CD4-positive, alpha-beta T cell treated with Interferon gamma for 1 hour (primary cell): ENCODE results near the gene TMEM63C.
"Not testable (repeated sequence)": the region's sequence is repeated elsewhere in the genome, so short reads cannot be mapped to it uniquely, and the experiment has no call there.

ENCODE experiments used
- DNase-seq: peaks from one replicate; pipeline ENCODE4 v3.0.0-alpha.2; 2020

Gene TMEM63C

DNA sequence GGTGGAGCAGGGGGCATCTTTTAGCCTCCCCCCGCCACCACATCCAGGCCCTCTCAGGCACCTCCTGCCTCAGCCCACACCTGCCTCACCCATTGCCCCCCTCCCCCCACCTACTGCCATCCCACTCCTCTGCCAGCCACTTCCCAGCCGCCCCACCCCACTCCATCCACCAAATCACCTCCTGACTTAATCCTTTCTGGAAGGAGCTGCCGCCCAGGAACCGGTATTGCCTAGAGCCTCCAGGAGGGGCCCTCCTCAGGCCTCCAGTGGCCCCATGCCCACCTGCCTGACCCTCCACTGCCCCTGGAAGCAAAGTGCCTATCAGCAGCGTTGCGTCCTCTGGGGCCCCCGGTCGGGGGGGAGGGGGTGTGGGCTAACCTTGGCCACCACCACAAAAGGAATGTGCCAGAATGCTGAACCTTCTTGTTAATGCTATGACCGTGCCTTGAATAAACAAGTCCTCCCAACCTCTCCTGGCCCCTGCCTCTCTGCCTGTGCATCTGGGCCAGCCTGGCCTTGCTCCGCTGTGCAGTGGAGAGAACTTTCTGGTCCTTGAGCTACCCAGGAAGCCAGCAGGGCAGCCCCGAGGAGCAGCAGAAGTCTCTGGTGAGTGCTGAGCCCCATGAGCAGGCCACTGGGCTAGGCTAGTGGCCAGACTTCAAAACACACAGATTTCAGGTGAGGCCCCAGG is 77.6 kb downstream of the TMEM63C start:
- no peak for DNase-seq

DNA sequence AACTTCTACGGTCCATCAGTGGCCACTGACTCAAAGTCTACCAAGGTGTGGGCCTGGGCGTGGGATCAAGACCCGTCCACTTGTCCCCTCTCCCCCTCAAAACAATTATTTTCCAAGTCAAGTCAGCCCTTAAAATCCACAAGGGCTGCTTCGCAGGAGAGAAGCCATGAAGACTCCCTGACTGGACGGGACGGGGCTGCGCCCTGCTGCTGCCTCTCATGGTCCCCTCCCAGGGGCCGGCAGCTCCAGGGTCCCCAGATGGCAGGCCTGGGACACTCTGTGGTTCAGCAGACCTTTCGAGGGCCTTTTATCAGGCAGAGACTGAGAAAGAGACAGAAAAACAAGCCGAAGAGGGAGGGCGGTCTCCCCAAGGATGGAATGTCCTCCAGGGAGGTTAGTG is 78.6 kb downstream of the TMEM63C start:
- no peak for DNase-seq

DNA sequence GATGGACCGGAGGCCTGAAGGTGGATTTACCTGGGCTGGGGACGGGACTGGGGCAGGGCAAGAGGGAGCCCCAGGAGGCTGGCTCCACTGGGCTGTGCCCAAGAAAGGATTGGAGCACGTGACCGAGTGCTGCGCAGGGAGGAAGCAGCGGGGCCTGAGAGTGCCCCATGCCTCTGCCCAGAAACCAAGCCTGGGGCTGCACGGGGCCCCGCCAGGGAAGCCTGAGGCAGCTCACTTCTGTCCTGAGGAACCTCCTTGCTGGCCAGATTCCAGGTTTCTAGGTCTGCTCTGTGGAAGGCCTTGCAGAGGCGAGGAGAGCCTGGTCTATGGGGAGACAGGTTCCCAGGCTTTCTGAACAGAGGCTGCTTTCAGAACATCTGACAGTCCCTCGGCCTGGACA is 79.0 kb downstream of the TMEM63C start:
- DNase-seq = no peak

DNA sequence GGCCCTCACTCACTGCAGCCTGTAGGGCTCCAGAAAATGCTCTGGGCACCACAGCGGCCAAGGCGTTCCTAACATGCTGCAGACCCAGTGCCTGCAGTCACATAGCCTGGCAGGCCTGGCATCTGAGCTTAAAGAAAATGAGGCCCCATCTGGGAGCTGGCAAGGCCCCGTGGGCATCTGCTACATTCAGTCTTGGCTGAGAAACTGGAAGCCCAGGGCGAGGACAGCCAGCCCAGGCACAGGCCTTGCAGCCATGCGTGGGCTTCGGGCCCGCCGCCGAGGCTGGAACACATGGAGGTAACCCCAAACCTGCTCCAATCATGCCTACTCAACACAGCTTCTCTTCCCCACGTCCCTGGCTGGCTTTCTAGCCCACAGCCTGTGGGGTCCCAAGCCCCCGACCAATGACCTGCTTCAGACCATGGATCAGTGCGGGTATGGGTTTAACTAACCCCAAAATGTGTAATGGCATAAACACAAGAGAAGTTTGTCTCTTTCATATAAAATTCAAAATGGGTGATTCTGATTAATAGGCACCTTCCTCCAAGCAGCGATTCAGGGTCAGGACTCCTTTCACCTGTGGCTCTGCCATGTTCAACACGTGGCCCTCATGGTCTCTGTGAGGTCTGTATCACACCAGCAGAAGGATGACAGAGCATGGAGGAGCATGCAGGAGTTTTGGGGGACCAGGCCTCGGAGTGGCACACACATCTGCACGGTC is 83.0 kb downstream of the TMEM63C start:
- no peak for DNase-seq

DNA sequence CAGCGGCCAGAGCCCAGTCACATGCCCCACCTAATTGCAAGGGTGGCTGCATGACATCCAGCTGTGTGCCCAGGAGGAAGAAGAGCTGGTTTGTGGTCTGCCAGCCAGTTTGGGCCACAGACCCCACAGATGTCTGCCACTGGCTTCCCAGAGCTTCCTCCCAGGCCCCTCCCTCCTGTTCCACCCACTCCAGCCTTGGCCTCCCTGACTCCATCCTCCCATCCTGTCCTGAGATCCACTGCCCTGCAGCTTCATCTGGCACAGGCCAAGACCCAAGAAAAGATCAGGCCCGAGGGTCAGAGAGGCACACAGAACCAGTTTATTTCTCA is 83.6 kb downstream of the TMEM63C start:
- DNase-seq = no peak

DNA sequence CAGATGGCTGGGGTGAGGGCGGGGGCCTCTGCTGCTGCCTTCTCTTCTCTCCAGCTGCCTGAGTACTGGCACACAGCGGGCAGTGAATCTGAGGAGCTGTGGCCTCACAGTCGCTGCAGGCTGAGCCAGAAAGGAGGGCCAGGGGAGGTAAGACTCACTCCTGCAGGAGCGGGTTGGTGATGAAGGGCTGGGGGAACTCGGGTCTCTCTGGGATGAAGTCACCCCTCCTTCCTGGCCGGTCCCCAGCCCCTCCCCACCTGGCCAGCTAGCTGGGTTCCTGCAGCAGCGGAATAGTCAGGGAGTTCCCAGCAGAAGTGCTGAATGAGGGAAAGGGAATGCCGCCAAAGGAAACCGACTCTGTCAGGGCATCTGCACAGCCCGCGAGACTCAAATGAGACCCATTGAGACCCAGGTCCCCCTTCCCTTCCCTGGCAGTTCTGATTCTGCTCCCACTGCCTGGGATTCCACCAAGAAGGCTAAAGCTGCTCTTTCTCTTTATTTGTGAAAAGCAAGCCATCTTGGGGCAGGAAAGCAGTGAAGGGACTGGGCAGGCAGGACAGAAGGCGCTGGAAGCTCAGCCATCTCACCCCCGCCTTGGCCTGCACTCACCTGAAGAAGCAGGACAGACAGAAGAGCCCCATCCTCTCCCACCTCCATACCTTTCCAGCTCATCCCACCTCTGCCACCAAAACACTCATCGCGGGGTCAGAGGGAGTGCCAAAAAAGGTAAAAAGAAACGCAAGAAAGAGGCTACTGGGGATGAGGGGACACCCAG is 84.2 kb downstream of the TMEM63C start:
- DNase-seq = no peak

DNA sequence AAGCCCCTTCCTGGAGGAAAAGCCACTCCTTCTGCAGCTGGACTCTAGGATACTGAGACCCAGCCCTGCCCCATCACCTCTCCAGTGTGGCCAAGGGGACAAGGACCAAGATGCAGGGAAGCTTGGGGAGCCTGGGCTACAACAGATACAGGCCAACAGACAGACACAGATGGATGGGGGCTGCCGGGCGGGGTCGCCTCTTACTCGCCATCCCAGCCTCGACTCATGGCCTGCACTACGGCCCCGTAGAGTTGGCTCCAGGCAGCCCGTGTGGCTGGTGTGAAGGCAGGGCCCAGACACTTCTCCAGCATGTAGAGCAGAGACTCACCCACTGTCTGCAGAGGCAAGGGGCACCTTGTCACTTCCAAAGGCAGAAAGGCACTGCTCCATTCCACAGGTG is 84.7 kb downstream of the TMEM63C start:
- DNase-seq = no peak

DNA sequence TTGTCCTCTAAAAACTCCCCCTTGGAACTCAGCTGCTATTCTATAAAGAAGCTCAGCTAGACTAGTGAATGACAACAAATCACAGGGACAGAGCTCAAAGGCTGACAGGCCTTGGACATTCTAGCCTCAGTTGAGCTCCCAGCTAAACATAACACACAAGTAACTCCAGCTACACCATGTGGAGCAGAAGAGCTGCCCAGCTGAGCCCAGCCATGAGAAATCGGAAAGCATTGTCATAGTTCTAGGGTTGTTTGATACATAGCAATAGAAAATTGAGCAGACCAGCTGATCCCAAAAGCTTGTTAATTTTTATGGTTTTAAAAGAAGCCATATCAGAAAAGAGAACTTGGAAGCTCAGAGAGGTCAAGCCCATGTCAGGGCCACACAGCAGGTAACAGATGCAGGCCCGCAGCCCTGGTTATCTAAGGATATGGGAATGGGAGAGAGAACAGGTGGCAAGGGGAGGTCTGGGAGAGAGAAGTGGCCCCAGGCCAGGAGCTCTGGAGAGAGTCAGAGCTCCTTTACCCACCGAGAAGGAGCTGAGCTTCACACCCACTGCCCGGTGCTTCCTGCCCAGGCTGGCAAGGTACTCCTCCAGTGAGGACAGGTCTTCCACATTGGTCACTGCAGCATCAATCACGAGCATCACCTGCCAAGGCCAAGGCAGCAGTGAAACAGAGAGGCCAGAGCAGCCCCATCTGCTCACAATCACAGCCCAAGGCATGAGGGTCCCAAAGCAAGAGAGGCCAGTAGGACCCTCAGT is 86.5 kb downstream of the TMEM63C start:
- no peak for DNase-seq

DNA sequence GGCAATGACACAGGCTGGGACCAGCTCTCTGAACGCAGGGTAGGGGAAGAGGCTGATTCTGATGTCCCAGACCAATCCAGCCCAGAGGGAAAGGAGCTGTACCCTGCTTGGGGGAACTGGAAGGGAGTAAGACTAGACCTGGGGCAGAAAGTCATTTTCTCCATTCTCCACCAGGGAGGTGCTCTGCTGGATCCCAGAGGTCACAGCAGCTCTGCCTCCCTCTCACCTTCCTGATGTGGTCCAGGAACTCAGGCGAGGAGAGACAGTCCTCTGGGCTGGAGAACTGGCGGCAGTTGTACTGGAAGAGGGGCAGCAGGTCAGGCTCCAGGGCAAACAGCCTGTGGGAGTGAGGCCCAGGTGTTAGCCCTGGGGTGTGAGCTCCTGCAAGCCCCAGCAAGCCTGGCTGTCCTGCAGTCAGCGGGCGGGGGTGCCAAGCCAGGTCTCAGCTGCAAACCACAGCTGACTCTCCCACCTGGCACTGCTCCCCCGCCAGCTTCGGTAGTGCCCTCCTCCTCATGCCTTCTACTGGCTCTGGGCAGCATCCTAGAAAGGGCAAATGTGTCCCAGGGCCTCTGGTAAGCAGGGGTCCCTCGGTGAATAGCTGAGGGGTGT is 87.5 kb downstream of the TMEM63C start:
- no peak for DNase-seq

DNA sequence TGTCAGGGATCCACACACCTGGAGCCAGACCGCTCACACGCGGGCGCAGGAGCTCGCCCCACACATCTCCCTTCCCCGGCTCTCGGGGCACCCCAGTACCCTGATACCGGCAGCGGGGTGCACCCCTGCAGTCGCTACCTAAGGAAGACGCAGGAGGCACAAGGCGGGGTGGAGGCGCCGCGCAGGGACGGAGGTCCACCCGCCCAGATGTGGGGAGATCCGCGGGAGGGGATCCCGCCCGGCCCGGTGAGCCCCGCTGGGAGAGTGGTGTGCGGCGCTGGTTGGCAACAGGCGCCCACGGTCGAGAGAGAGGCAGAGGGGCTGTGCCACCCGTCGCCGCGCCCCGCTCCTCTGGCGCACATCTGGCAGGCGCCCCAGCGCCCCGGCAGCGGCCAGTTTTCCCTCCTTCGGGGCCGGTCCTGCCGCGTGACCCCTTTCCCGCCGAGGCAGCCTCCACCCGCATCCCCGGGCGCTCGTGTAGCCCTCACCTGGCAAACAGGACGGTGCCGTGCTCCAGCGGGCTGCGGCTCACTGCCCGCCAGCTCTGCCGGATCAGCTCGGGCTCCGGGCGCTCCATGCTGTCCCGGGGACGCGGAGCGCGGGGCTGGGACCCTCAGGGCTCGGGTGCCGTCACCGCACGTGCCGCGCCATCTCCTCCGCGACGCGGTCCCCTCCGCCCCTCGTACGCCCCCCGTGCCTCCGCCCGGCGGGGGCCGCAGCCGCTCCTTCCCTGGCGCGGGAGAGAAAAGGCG is 88.9 kb downstream of the TMEM63C start:
- DNase-seq = no peak

DNA sequence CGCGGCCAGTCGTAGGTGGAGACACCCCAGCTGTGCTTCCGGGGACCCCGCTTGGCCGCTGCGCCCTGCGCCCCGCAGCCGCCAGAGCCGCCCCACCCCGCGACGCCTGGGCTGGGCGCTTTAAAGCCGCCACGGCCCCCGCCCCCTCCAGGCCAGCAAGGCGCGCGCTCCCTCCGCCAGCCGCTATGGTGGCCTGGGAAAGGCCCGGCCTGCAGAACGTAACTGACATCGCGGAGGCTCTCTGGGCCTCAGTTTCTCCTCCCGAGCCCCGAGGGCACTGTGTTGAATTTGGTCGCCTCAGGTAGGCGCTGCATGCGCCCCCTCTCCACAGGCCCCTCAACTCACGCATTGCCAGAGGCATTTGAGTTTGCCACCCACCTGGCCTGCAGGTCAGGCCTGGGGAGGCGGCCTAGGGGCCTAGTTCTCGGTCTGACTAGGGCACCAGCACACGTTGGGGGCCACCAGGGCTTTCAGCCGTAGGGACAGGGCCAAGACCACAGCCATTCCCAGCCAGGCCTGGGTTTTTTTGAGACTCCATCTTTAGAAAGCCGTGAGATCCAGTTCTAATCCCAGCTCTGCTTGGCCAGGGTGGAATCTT is 89.6 kb downstream of the TMEM63C start, which contains the start of gene NGB:
Gene NGB (minus strand): TSS at position 94 of the 598 bp plus-strand sequence. CDS start 269 bp downstream, outside the sequence.
- DNase-seq = no peak

DNA sequence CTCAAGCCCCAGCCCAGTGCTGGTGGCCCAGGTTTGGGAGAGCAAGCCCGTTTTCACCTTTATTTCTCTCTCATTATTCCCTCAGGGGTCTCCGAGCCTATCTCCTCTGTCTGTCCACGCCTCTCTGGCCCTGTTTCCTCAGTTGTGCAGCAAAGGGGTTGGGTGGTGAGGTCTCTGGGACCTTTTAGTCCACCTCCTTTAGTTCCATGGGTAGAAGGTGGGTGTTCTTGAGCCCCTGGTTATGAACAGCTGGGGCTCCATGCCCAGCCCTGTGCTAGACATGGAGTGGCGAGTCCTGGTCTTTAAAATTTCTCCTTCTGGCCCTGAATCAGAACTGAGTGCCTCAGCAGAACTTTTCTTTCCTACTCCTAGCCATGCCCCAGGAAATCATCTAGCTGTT is 90.7 kb downstream of the TMEM63C start:
- no peak for DNase-seq

DNA sequence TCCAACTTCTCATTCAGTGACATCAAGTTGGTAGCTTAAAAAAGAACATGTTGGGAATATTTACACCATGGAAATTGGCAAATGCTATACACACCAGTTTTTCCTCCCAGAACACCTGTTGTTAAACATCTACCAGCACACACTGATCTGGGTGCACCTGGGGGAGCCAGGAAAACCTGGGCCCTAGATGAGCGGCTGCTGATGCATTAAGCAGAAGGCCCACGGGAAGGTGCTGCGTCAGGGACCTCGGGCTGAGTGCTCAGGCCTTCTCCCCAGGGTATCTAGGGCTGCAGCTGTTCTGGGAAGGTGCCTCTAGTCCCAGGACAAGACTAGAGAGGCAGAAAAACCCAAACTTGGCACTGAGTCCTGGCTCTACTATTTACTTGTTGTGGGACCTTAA is 92.2 kb downstream of the TMEM63C start:
- DNase-seq = no peak

DNA sequence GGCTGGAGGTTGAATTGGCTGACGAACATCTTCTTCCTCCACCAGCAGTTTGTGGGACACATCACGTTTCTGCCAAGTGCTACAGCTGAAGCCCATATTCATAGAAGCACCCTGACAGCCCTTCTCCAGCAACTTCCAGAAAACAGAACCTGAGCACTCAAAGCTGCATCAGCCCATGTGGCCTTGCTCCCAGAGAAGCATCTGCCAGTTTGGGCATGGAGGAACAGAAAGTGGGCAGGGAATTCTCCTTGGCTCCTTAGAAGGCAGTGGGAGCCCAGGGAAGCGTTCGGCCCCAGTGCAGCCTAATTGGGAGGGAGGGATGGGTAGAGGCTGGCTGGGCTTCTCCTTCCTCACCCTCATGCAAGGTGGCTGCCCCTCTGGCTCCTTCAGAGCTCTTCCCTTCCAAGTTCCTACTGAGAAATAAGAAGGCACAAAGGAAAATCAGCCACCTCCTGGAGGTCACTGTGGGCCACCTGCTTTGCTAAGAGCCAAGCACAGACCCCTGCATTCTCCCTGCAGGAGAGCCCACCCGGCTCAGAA is 93.5 kb downstream of the TMEM63C start:
- no peak for DNase-seq

DNA sequence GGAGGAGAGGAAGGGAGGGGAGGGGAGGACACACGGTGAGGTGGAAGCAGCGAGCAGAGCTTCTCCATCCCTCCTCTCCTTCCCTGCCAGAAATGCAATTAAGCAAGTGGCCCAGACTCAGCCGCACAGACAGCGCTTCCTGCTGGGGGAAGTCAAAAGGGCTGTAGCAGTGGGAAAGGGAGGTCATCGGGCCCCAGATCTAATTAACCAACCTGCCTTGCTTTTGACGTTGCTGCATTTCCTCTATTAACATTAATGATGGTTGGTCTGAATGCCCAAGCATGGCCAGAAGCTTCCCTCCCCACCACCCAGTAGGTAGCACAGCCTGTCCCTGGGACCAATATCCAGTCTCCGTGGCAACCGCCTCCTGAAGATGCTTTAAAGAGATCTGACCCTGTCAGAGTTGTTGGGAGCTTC is 94.0 kb downstream of the TMEM63C start:
- DNase-seq = no peak

DNA sequence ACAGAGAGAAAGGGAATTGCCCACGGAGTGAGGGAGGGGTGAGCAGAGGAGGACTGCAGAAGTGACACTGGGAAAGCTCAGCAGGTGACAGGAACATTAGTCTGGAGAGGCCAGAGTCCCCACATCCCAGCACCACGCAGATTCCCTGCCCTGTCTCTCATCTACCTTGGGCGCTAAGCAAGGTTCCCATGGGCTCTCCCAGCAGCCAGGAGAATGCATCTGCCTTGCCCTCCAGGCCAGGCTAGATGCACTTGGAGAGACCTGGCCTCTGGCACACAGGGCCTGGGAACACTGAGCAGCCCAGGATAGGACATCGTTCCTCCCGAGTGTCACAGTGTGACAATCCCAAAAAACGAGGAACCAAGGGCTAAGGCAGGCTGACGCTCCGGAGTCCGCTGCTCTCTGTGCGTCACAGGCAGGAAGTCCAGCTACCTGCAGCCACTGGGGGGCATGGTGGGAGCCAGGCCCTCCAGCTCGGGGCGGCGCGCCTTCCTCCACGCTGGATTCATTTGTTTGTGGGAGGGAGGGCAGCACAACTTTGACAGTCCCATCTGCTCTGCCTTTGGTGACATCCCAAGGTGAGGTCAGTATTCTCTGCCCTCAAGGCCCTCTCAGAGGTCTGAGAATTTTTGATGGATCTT is 94.8 kb downstream of the TMEM63C start:
- no peak for DNase-seq

DNA sequence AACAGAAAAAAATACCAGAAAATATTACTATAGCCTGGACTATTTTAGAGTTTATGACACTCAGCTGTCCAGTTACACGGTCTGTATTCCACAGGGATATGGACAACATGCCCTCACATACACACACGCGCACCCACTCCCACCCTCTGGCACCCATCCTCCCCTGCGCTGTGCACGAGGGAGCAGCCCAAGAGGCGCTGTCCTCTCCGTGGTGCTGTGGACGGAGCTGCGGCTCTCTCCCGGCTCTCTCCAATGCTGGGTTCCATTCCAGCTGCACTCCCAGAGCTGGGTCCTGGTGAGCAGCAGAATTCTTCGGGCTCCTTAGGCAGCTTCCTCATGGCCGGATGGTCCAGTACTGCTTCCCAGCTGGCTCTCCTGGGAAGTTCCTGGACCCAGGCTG is 95.4 kb downstream of the TMEM63C start:
- no peak for DNase-seq

DNA sequence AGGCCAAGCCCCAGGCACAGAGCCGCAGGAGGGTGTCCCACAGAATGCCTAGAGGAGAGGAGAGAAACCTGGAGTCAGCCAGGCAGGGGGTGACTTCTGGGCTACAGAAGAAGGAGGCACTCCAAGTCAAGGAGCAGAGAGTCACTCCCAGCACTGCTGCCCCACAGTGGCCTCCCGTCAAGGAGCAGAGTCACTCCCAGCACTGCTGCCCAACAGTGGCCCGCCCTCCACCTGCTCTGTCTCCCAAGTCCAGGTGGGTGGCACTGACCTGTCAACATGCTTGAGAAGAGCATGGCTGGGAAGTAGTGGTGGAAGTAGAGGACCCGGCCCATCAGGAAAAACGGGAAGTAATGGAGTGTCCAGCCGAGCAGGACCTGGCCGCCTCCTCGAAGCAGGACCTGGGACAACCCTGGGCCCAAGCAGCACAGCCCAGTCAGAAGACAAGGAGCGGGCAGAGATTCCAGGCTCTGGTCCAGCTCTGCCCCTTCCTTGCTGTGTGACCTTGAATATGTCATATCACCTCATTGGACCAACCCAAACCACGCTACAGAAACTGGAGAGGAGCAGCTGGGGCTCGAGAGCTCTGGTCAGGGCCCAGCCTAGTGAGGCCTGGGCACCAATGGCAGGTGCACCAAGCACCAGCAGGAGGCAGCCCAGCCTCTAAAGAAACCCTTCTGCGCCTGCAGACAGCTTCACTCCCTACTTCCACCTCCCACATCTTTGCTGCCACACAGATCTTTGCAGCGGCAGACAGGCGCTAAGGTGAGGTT is 97.0 kb downstream of the TMEM63C start:
- no peak for DNase-seq

DNA sequence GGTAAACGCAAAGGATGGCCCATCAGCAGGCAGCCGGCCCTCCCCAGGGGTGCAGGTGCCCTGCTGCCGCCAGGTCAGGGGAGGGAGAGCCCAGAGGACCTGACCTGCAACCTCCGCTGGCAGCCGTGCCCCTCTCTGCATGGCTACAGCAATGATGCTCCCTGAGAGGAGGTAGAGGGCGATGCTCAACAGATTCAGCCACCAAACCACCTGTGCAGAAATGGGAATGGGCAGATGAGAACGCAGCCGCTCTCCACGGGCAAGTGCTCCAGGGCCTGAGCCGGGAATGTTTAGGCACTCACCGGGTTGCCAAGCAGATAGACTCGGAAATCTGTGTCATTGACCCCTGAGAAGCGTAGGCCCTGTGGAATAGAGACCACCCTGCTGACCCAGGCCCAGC is 98.1 kb downstream of the TMEM63C start:
- DNase-seq = no peak

DNA sequence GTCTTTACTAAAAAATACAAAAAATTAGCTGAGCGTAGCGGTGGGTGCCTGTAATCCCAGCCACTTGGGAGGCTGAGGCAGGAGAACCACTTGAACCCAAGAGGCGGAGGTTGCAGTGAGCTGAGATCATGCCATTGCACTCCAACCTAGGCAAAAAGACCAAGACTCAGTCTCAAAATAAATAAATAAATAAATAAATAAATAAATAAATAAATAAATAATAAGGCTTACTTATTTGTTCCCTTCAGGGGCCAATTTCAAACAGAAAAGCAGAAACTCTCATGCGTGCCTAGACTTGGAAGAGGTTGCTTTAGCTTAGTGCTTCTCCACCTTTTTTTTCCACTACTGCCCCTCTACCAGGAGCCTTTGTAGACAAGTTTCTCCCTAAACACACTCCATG is 99.3 kb downstream of the TMEM63C start:
- not testable (repeated sequence) for DNase-seq
